Lung (tissue), 12 donors: ENCODE measurements around the gene TSPYL2. TPM values are rescaled to one million over a fixed set of nuclear protein-coding genes. Genes with fewer than 3 reads are reported as not detected.

Experiments
- ATAC-seq: fragments of 200-7000 bp; cut with Tn5 transposase; one replicate; pipeline ENCODE4 v1.9.1; 2020; ENCODE audit warnings: moderate number of reproducible peaks; ENCODE audit not compliant: insufficient read depth, low FRiP score
- DNase-seq, 3 donors: peaks; one replicate each; pipeline ENCODE4 v3.0.0-alpha.2; 2013 to 2017
- H3K27ac ChIP-seq, 2 donors: one replicate each; pipeline ENCODE4 v1.5.1; 2013; ENCODE audit warnings: mild to moderate bottlenecking in 2 of 2, moderate library complexity in 2 of 2, control low read depth in 1 of 2, inconsistent platforms in 1 of 2, low read depth in 1 of 2, low read length in 1 of 2
- H3K27me3 ChIP-seq, 3 donors: one replicate each; pipeline ENCODE4 v1.5.1; 2013; ENCODE audit warnings: low read length in 2 of 3; ENCODE audit not compliant: control insufficient read depth in 3 of 3, insufficient read depth in 3 of 3
- H3K36me3 ChIP-seq, 4 donors: one replicate each; pipeline ENCODE4 v1.5.1; 2013; ENCODE audit warnings: low read length in 4 of 4, mild to moderate bottlenecking in 1 of 4, moderate library complexity in 1 of 4; ENCODE audit not compliant: control insufficient read depth in 4 of 4, insufficient read depth in 4 of 4
- H3K4me1 ChIP-seq, 5 donors: one replicate each; pipeline ENCODE4 v1.5.1; 2013; ENCODE audit warnings: low read length in 5 of 5, mild to moderate bottlenecking in 2 of 5, moderate library complexity in 1 of 5; ENCODE audit not compliant: control insufficient read depth in 5 of 5, insufficient read depth in 5 of 5
- H3K4me3 ChIP-seq: one replicate; pipeline ENCODE4 v1.5.1; 2013; ENCODE audit warnings: mild to moderate bottlenecking, control low read depth, moderate library complexity
- H3K9ac ChIP-seq, 2 donors: one replicate each; pipeline ENCODE4 v1.5.1; 2013; ENCODE audit warnings: low read length in 2 of 2, control low read depth in 1 of 2; ENCODE audit not compliant: insufficient read depth in 1 of 2
- H3K9me3 ChIP-seq, 4 donors: one replicate each; pipeline ENCODE4 v1.5.1; 2013; ENCODE audit warnings: low read length in 3 of 4, mild to moderate bottlenecking in 1 of 4, moderate library complexity in 1 of 4; ENCODE audit not compliant: control insufficient read depth in 4 of 4, insufficient read depth in 3 of 4
- WGBS, 2 donors: extraction: QIAGEN DNeasy Blood & Tissue Kit; methylation state at CpG; one replicate each; pipeline ENCODE4 v1.1.7; 2013; 5-methylcytosine and 5-hydroxymethylcytosine counted together
- polyA plus RNA-seq, 2 donors: library from polyadenylated mRNA; stranded (reverse); fragments of 200-250 nt; gene quantifications; one replicate each; pipeline ENCODE4 v1.2.1, GENCODE V29; 2013
- total RNA-seq, 2 donors: library from RNA; depleted of rRNA in 1 of 2; stranded (reverse); fragments of >200 nt in 1 of 2; gene quantifications; one replicate each; pipeline ENCODE4 v1.2.1, GENCODE V29; 2014 to 2021
- TF ChIP-seq, protein P1 (sequence below): IDR thresholded peaks from 2 replicates; pipeline ENCODE4 v1.5.1; 2012; ENCODE audit warnings: mild to moderate bottlenecking; ENCODE audit errors: control extremely low read depth, extremely low read depth
- donor health status: control.
- donor health status: control.
- donor health status: Bipolar disorder and iron deficiency.
- donor health status: healthy.
- donor health status: DM: yes; HTN: yes; CAD: no.

Gene TSPYL2
- total and polyA plus RNA-seq, 4 donors = 20.8 to 66.2 (median 36.7) TPM

DNA sequence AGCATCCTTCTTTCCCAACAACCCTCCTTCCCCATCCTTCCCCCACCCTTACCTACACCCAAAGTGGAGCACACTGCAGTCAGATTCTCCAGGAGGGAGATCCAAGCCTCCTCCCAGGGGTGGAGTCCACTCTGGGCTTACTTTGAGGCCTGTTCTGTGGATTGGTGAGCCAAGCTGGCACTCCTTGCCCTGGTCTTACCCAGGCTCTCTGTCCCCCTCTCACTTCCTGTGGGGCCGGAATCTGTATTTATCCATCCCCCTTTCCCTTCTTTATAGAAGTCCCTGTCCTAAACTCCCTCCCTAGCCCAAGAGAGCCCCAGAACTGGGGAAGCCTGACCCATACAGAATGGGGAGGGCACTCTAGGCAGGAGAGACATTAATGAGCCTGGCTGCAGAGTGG, 3.2 kb upstream of the TSPYL2 start:
- 73 to 90% methylated on average over 1 of the region's 1 CpG for WGBS, 2 donors
- Histone ChIP-seq H3K27ac (no peak overlapping the region), H3K9me3 (peaks cover 0 to 3% (median 0%) of the 10 kb centered on the region in 4 donors), H3K27me3 (peaks cover 0 to 29% (median 7%) of the 10 kb centered on the region in 3 donors), H3K4me1 (peaks cover 0 to 8% (median 0%) of the 10 kb centered on the region in 5 donors), H3K36me3 (no peaks in the 10 kb centered on the region), H3K4me3 (no peak overlapping the region), H3K9ac (no peak overlapping the region)
- DNase-seq (no peak), ATAC-seq (no peak)
- TF ChIP-seq, protein P1, sequence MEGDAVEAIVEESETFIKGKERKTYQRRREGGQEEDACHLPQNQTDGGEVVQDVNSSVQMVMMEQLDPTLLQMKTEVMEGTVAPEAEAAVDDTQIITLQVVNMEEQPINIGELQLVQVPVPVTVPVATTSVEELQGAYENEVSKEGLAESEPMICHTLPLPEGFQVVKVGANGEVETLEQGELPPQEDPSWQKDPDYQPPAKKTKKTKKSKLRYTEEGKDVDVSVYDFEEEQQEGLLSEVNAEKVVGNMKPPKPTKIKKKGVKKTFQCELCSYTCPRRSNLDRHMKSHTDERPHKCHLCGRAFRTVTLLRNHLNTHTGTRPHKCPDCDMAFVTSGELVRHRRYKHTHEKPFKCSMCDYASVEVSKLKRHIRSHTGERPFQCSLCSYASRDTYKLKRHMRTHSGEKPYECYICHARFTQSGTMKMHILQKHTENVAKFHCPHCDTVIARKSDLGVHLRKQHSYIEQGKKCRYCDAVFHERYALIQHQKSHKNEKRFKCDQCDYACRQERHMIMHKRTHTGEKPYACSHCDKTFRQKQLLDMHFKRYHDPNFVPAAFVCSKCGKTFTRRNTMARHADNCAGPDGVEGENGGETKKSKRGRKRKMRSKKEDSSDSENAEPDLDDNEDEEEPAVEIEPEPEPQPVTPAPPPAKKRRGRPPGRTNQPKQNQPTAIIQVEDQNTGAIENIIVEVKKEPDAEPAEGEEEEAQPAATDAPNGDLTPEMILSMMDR = no peak

DNA sequence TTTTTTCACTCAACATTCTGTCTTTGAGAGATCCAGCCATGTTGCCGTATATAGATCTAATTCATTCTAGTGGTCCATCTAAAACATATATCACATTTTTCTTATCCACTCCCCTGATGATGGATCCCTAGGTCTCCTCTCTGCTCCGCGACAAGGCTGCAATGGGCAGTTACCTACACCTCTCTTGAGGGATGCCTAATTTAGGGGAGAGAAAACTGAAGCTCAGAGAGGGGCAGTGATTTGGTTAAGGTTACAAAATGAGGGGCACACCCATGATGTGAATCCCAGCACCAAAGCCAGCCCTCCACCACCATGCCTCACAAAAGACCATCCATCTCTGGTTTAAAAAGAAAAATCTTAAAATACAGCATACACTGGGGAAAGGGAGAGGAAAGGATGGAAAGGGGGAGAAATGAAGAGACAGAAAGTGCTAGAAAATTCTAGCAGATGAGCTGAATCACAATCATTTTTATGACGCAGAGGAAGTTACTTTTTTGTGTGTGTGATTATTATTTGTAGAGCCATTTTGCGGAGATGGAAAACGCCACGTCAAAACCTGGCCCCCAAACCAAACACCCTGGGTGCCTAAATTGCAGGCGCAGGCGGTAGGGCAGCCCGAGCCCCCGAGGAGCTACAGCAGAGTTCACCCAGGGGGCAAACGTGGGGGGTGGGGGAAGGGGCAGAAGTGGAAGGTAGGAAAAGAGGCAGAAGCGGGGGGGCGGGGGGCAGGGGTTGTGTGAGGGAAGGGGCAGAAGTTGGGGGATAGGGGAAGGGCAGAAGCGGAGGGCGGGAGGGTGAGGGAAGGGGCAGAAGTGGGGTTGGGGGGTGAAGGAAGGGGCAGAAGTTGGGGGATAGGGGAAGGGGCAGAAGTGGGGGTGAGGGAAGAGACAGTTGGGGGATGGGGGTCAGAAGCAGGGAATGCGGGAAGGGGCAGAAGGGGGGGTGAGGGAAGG, 1.3 kb upstream of the TSPYL2 start:
- peaks cover 0 to 9% (median 0%) of the 10 kb centered on the region in 5 donors for H3K4me1 ChIP-seq
- H3K4me3 ChIP-seq = no peak overlapping the region
- H3K36me3 ChIP-seq = peaks cover 0 to 4% (median 2%) of the 10 kb centered on the region in 4 donors
- peak in 2 of 3 donors; percentile 25 to 31 for DNase-seq
- WGBS, 2 donors = 22 to 46% methylated on average over 13 to 17 of the region's 17 CpGs
- peaks cover 0 to 30% (median 12%) of the 10 kb centered on the region in 3 donors for H3K27me3 ChIP-seq
- peak overlapping the region; percentile 7 to 41 for H3K27ac ChIP-seq
- no peak for ATAC-seq
- peaks cover 0 to 5% (median 0%) of the 10 kb centered on the region in 4 donors for H3K9me3 ChIP-seq
- TF ChIP-seq, protein P1 = no peak
- peak overlapping the region in 1 of 2 donors; percentile 68 for H3K9ac ChIP-seq

DNA sequence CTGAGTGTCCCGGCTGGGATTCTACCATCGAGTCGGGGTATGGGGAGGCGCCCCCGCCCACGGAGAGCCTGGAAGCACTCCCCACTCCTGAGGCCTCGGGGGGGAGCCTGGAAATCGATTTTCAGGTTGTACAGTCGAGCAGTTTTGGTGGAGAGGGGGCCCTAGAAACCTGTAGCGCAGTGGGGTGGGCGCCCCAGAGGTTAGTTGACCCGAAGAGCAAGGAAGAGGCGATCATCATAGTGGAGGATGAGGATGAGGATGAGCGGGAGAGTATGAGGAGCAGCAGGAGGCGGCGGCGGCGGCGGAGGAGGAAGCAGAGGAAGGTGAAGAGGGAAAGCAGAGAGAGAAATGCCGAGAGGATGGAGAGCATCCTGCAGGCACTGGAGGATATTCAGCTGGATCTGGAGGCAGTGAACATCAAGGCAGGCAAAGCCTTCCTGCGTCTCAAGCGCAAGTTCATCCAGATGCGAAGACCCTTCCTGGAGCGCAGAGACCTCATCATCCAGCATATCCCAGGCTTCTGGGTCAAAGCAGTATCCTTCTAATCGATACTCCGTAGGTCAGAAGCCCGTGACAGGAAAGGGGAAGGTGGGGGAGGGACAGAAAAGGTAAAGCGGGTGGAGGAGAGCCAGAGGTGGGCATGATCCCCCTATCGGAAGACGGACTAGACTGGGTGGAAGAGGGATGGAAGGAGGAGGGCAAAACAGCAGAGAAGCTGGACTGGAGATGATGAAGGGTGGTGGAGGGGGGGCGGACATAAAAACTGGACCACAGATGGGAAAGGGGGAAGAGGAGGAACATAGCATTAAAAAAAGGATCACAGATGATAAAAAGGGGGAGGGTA, 828 bp downstream of the TSPYL2 start:
- Histone ChIP-seq H3K9ac (peak overlapping the region in 1 of 2 donors; percentile 72), H3K27me3 (peaks cover 0 to 32% (median 21%) of the 10 kb centered on the region in 3 donors), H3K9me3 (peaks cover 0 to 3% (median 0%) of the 10 kb centered on the region in 4 donors), H3K4me1 (peaks cover 0 to 9% (median 0%) of the 10 kb centered on the region in 5 donors), H3K27ac (peak overlapping the region; percentile 88 to 94), H3K36me3 (peaks cover 3 to 15% (median 3%) of the 10 kb centered on the region in 4 donors), H3K4me3 (peak overlapping the region; percentile 62)
- ATAC-seq (no peak), DNase-seq (no peak)
- TF ChIP-seq, protein P1 = no peak
- 13 to 44% methylated on average over 21 to 31 of the region's 31 CpGs for WGBS, 2 donors
